HG02798 (cell line): ENCODE data around the gene TOM1L1.

Experiments
- ATAC-seq: cut with Tn5 transposase; IDR thresholded peaks from one replicate; pipeline ENCODE4 v1.9.1; 2021; ENCODE audit warnings: mild to moderate bottlenecking; ENCODE audit not compliant: unreplicated experiment, poor library complexity

The TOM1L1 gene

GRCh38 chr17:54892360-54892759, 8.3 kb upstream of the TOM1L1 start:
- no peak for ATAC-seq

- ATAC-seq = no peak
Observed at GRCh38 chr17:54898576-54898975, 2.1 kb upstream of the TOM1L1 start.

- ATAC-seq = no peak
Observed at GRCh38 chr17:54899201-54899600, 1.5 kb upstream of the TOM1L1 start.

- no peak for ATAC-seq
Observed at GRCh38 chr17:54899721-54900456, 763 bp upstream of the TOM1L1 start.

- ATAC-seq = no peak
Observed at GRCh38 chr17:54901230-54901822, 674 bp downstream of the TOM1L1 start.

- ATAC-seq = no peak
Observed at GRCh38 chr17:54902017-54902416, 1.4 kb downstream of the TOM1L1 start.

- no peak for ATAC-seq
Observed at GRCh38 chr17:54902611-54903010, 2.0 kb downstream of the TOM1L1 start.

GRCh38 chr17:54903375-54903774, 2.7 kb downstream of the TOM1L1 start:
- ATAC-seq = peak; percentile 45

- no peak for ATAC-seq
Observed at GRCh38 chr17:54906683-54907082, 6.0 kb downstream of the TOM1L1 start.

- ATAC-seq = no peak
Observed at GRCh38 chr17:54907376-54907775, 6.7 kb downstream of the TOM1L1 start.

GRCh38 chr17:54909766-54910165, 9.1 kb downstream of the TOM1L1 start:
- no peak for ATAC-seq

GRCh38 chr17:54916721-54917120, 16.1 kb downstream of the TOM1L1 start:
- ATAC-seq = no peak

- no peak for ATAC-seq
Observed at GRCh38 chr17:54919425-54919824, 18.8 kb downstream of the TOM1L1 start.

GRCh38 chr17:54920819-54921218, 20.2 kb downstream of the TOM1L1 start:
- ATAC-seq = peak; percentile 34

- ATAC-seq = no peak
Observed at GRCh38 chr17:54924405-54924804, 23.8 kb downstream of the TOM1L1 start.

GRCh38 chr17:54927525-54927924, 26.9 kb downstream of the TOM1L1 start:
- ATAC-seq = no peak

- ATAC-seq = no peak
Observed at GRCh38 chr17:54932711-54933110, 32.1 kb downstream of the TOM1L1 start.

- ATAC-seq = no peak
Observed at GRCh38 chr17:54933921-54934320, 33.3 kb downstream of the TOM1L1 start.

- ATAC-seq = no peak
Observed at GRCh38 chr17:54935471-54935870, 34.8 kb downstream of the TOM1L1 start.

GRCh38 chr17:54937018-54937417, 36.4 kb downstream of the TOM1L1 start:
- ATAC-seq = no peak

- no peak for ATAC-seq
Observed at GRCh38 chr17:54937426-54937825, 36.8 kb downstream of the TOM1L1 start.

- ATAC-seq = no peak
Observed at GRCh38 chr17:54941285-54941684, 40.6 kb downstream of the TOM1L1 start.
